Measurements from ENCODE around the gene DHRS3. TPM values are rescaled to one million over a fixed set of nuclear protein-coding genes. Genes with fewer than 3 reads are reported as not detected.
A peak's percentile ranks its signal among the peaks of the same experiment; 100 is the strongest.

DHRS3 gene
- total RNA-seq, 1 experiment from 2014 or later, result 0.76 TPM

GRCh38 chr1:12561121-12561520 lies 56.9 kb downstream of the DHRS3 start:
- Histone ChIP-seq H3K27me3 (replicated peaks) (no peaks in the 10 kb centered on the region), H3K36me3 (no peaks in the 10 kb centered on the region), H3K4me3 (no peak overlapping the region), H3K9me3 (replicated peaks) (peaks cover 13% of the 10 kb centered on the region; the same call in 1 of the 2 replicates), H3K4me1 (replicated peaks) (peaks cover 13% of the 10 kb centered on the region), H3K27ac (no peak overlapping the region)
- DNase-seq (ENCODE audit: low read depth in 1 of 2, low spot score in 2 of 2), result no peak

- Histone ChIP-seq H3K4me1 (replicated peaks) (peaks cover 15% of the 10 kb centered on the region), H3K36me3 (no peaks in the 10 kb centered on the region), H3K4me3 (no peak overlapping the region), H3K27ac (peak overlapping the region; percentile 62), H3K27me3 (replicated peaks) (no peaks in the 10 kb centered on the region), H3K9me3 (replicated peaks) (0 out of 2 replicates have a peak, but pooled peaks cover 2% of the 10 kb centered on the region)
- DNase-seq (ENCODE audit: low read depth in 1 of 2, low spot score in 2 of 2), result no peak
These were observed 60.8 kb downstream of the DHRS3 start for GRCh38 chr1:12556957-12557935.

- H3K4me3 ChIP-seq, result no peak overlapping the region
- H3K9me3 ChIP-seq (replicated peaks), result 0 out of 2 replicates have a peak, but pooled peaks cover 2% of the 10 kb centered on the region
- DNase-seq (ENCODE audit: low read depth in 1 of 2, low spot score in 2 of 2), result peak; percentile 67 to 82
- peak overlapping the region; percentile 62 for H3K27ac ChIP-seq
- peaks cover 15% of the 10 kb centered on the region for H3K4me1 ChIP-seq (replicated peaks)
- H3K27me3 ChIP-seq (replicated peaks), result no peaks in the 10 kb centered on the region
- H3K36me3 ChIP-seq, result no peaks in the 10 kb centered on the region
These were observed 61.6 kb downstream of the DHRS3 start for GRCh38 chr1:12556368-12556930.

- Histone ChIP-seq H3K4me1 (replicated peaks) (peaks cover 15% of the 10 kb centered on the region), H3K27me3 (replicated peaks) (no peaks in the 10 kb centered on the region), H3K36me3 (no peaks in the 10 kb centered on the region), H3K9me3 (replicated peaks) (0 out of 2 replicates have a peak, but pooled peaks cover 2% of the 10 kb centered on the region), H3K4me3 (no peak overlapping the region), H3K27ac (peak overlapping the region; percentile 48; the same call in 1 of the 2 replicates)
- DNase-seq (ENCODE audit: low read depth in 1 of 2, low spot score in 2 of 2), result no peak
These were observed 62.3 kb downstream of the DHRS3 start for GRCh38 chr1:12555411-12556367.

- no peak overlapping the region for H3K4me3 ChIP-seq
- H3K9me3 ChIP-seq (replicated peaks), result 0 out of 2 replicates have a peak, but pooled peaks cover 2% of the 10 kb centered on the region
- H3K27me3 ChIP-seq (replicated peaks), result no peaks in the 10 kb centered on the region
- no peak overlapping the region for H3K27ac ChIP-seq
- no peaks in the 10 kb centered on the region for H3K36me3 ChIP-seq
- peaks cover 24% of the 10 kb centered on the region for H3K4me1 ChIP-seq (replicated peaks)
- no peak for DNase-seq (ENCODE audit: low read depth in 1 of 2, low spot score in 2 of 2)
These were observed 63.3 kb downstream of the DHRS3 start for GRCh38 chr1:12554521-12555305.

GRCh38 chr1:12553963-12554362 lies 64.0 kb downstream of the DHRS3 start:
- peaks cover 31% of the 10 kb centered on the region for H3K4me1 ChIP-seq (replicated peaks)

GRCh38 chr1:12552951-12553921 lies 64.8 kb downstream of the DHRS3 start:
- H3K27me3 ChIP-seq (replicated peaks), result no peaks in the 10 kb centered on the region
- no peaks in the 10 kb centered on the region for H3K36me3 ChIP-seq
- H3K4me3 ChIP-seq, result no peak overlapping the region
- no peak for DNase-seq (ENCODE audit: low read depth in 1 of 2, low spot score in 2 of 2)
- H3K9me3 ChIP-seq (replicated peaks), result 0 out of 2 replicates have a peak, but pooled peaks cover 2% of the 10 kb centered on the region
- H3K27ac ChIP-seq, result no peak overlapping the region
- peaks cover 35% of the 10 kb centered on the region for H3K4me1 ChIP-seq (replicated peaks)

More at GRCh38 chr1:12553963-12554362, 64.0 kb downstream of the DHRS3 start:
- Histone ChIP-seq H3K27ac (no peak overlapping the region), H3K27me3 (replicated peaks) (no peaks in the 10 kb centered on the region), H3K36me3 (no peaks in the 10 kb centered on the region), H3K9me3 (replicated peaks) (0 out of 2 replicates have a peak, but pooled peaks cover 2% of the 10 kb centered on the region), H3K4me3 (no peak overlapping the region)
- no peak for DNase-seq (ENCODE audit: low read depth in 1 of 2, low spot score in 2 of 2)

- no peaks in the 10 kb centered on the region for H3K27me3 ChIP-seq (replicated peaks)
- no peak overlapping the region for H3K27ac ChIP-seq
- H3K9me3 ChIP-seq (replicated peaks), result no peaks in the 10 kb centered on the region
- no peak overlapping the region for H3K4me3 ChIP-seq
- no peak for DNase-seq (ENCODE audit: low read depth in 1 of 2, low spot score in 2 of 2)
- H3K36me3 ChIP-seq, result no peaks in the 10 kb centered on the region
- H3K4me1 ChIP-seq (replicated peaks), result peaks cover 32% of the 10 kb centered on the region
These were observed 65.7 kb downstream of the DHRS3 start for GRCh38 chr1:12552111-12552888.

- Histone ChIP-seq H3K36me3 (no peaks in the 10 kb centered on the region), H3K27me3 (replicated peaks) (no peaks in the 10 kb centered on the region), H3K4me1 (replicated peaks) (peaks cover 25% of the 10 kb centered on the region), H3K27ac (no peak overlapping the region), H3K4me3 (no peak overlapping the region), H3K9me3 (replicated peaks) (no peaks in the 10 kb centered on the region)
- no peak for DNase-seq (ENCODE audit: low read depth in 1 of 2, low spot score in 2 of 2)
These were observed 66.4 kb downstream of the DHRS3 start for GRCh38 chr1:12551584-12551983.

- Histone ChIP-seq H3K4me3 (0 out of 2 replicates have a peak overlapping the region, but pooled peaks have one; percentile 3), H3K27ac (peak overlapping the region; percentile 1; the same call in 1 of the 2 replicates), H3K27me3 (replicated peaks) (no peaks in the 10 kb centered on the region), H3K4me1 (replicated peaks) (peaks cover 20% of the 10 kb centered on the region), H3K36me3 (no peaks in the 10 kb centered on the region), H3K9me3 (replicated peaks) (no peaks in the 10 kb centered on the region)
- peak; percentile 90 to 91 for DNase-seq (ENCODE audit: low read depth in 1 of 2, low spot score in 2 of 2)
These were observed 68.3 kb downstream of the DHRS3 start for GRCh38 chr1:12549460-12550349.

Data from SJSA1 (cell line).